Tibial artery (tissue), 4 donors: Measurements from ENCODE around the gene PTPRU.

ENCODE experiments used
- DNase-seq, 2 donors: peaks; one replicate each; pipeline ENCODE4 v3.0.0-alpha.2; 2019
- H3K27ac ChIP-seq, 2 donors: fragments of 200-600 bp; sonication (generic) in 1 of 2; 1 replicate in 1 of 2; 2 replicates in 1 of 2; pipeline ENCODE4 v1.5.1; 2018 to 2019; ENCODE audit warnings: mild to moderate bottlenecking in 1 of 2
- H3K27me3 ChIP-seq, 2 donors: fragments of 200-600 bp; sonication (generic) in 1 of 2; one replicate each; pipeline versions ENCODE4 v1.5.1 to v1.6.0; 2016 to 2019
- H3K36me3 ChIP-seq, 3 donors: fragments of 200-600 bp; sonication (generic) in 2 of 3; one replicate each; pipeline ENCODE4 v1.5.1; 2016 to 2019; ENCODE audit warnings: mild to moderate bottlenecking in 2 of 3
- H3K4me1 ChIP-seq, 4 donors: fragments of 200-600 bp; sonication (generic) in 2 of 4; 1 replicate in 3 of 4; 2 replicates in 1 of 4; pipeline ENCODE4 v1.5.1; 2016 to 2019
- H3K4me3 ChIP-seq, 2 donors: fragments of 200-600 bp; sonication (generic) in 1 of 2; 1 replicate in 1 of 2; 2 replicates in 1 of 2; pipeline ENCODE4 v1.5.1; 2018 to 2019; ENCODE audit warnings: mild to moderate bottlenecking in 2 of 2
- H3K9me3 ChIP-seq, 3 donors: fragments of 200-600 bp; sonication (generic) in 1 of 3; one replicate each; pipeline ENCODE4 v1.5.1; 2016 to 2019
- CTCF ChIP-seq, 2 experiments: fragments of 200-600 bp in 1 of 2; fragments of 450-650 bp in 1 of 2; IDR thresholded peaks; one replicate each; pipeline ENCODE4 v1.5.1; 2017 to 2019; ENCODE audit warnings: antibody characterized with exemption in 2 of 2, mild to moderate bottlenecking in 1 of 2, moderate library complexity in 1 of 2
- intact Hi-C: fragments of 100-400 bp; cut with DNase I; formaldehyde crosslinking; loops from one replicate; pipeline ENCODE4 v1.15.0; 2023; ENCODE audit warnings: low total_unique reads

The PTPRU gene

GRCh38 chr1:29330089-29330488 lies 93.8 kb downstream of the PTPRU start:
- DNase-seq = no peak
- Histone ChIP-seq H3K27ac (no peak overlapping the region), H3K4me3 (no peak overlapping the region), H3K36me3 (peaks cover 0 to 33% (median 18%) of the 10 kb centered on the region in 3 donors), H3K4me1 (no peaks in the 10 kb centered on the region), H3K27me3 (no peaks in the 10 kb centered on the region), H3K9me3 (no peaks in the 10 kb centered on the region)
- intact Hi-C loops = no loop called here
- TF ChIP-seq CTCF (IDR thresholded peaks at IDR 0.05) = no peak

GRCh38 chr1:29330856-29331255 lies 94.5 kb downstream of the PTPRU start:
- no peak for DNase-seq
- TF ChIP-seq CTCF (IDR thresholded peaks at IDR 0.05) = no peak
- Histone ChIP-seq H3K36me3 (peaks cover 0 to 26% (median 10%) of the 10 kb centered on the region in 3 donors), H3K27me3 (no peaks in the 10 kb centered on the region), H3K4me1 (no peaks in the 10 kb centered on the region), H3K27ac (no peak overlapping the region), H3K9me3 (no peaks in the 10 kb centered on the region), H3K4me3 (no peak overlapping the region)
- intact Hi-C loops = no loop called here

GRCh38 chr1:29331309-29331708 lies 95.0 kb downstream of the PTPRU start:
- Histone ChIP-seq H3K27ac (no peak overlapping the region), H3K9me3 (no peaks in the 10 kb centered on the region), H3K4me1 (no peaks in the 10 kb centered on the region), H3K4me3 (no peak overlapping the region), H3K27me3 (no peaks in the 10 kb centered on the region), H3K36me3 (peaks cover 0 to 21% (median 7%) of the 10 kb centered on the region in 3 donors)
- no peak for TF ChIP-seq CTCF (IDR thresholded peaks at IDR 0.05)
- DNase-seq = no peak
- intact Hi-C loops = no loop called here

- intact Hi-C loops = no loop called here
- H3K9me3 ChIP-seq = no peaks in the 10 kb centered on the region
- H3K4me1 ChIP-seq = no peaks in the 10 kb centered on the region
- H3K36me3 ChIP-seq = peaks cover 0 to 17% (median 3%) of the 10 kb centered on the region in 3 donors
- H3K27ac ChIP-seq = no peak overlapping the region
- peaks cover 0 to 3% of the 10 kb centered on the region in 2 donors for H3K27me3 ChIP-seq
- TF ChIP-seq CTCF (IDR thresholded peaks at IDR 0.05) = no peak
- no peak overlapping the region for H3K4me3 ChIP-seq
- DNase-seq = no peak
These were observed 95.4 kb downstream of the PTPRU start for GRCh38 chr1:29331729-29332128.

GRCh38 chr1:29332204-29332603 lies 95.9 kb downstream of the PTPRU start:
- Histone ChIP-seq H3K36me3 (peaks cover 0 to 12% (median 0%) of the 10 kb centered on the region in 3 donors), H3K27me3 (peaks cover 0 to 6% of the 10 kb centered on the region in 2 donors), H3K9me3 (no peaks in the 10 kb centered on the region), H3K4me3 (no peak overlapping the region), H3K4me1 (no peaks in the 10 kb centered on the region), H3K27ac (no peak overlapping the region)
- intact Hi-C loops = no loop called here
- DNase-seq = no peak
- TF ChIP-seq CTCF (IDR thresholded peaks at IDR 0.05) = peak in 1 of 2 experiments; percentile 11

- Histone ChIP-seq H3K27me3 (peaks cover 0 to 11% of the 10 kb centered on the region in 2 donors), H3K36me3 (peaks cover 0 to 5% (median 0%) of the 10 kb centered on the region in 3 donors), H3K4me1 (no peaks in the 10 kb centered on the region), H3K4me3 (no peak overlapping the region), H3K27ac (no peak overlapping the region), H3K9me3 (no peaks in the 10 kb centered on the region)
- DNase-seq = no peak
- no peak for TF ChIP-seq CTCF (IDR thresholded peaks at IDR 0.05)
- intact Hi-C loops = no loop called here
These were observed 96.7 kb downstream of the PTPRU start for GRCh38 chr1:29333008-29333407.
